ENCODE measurements around the gene CRTC3. TPM values are rescaled to one million over a fixed set of nuclear protein-coding genes. Genes with fewer than 3 reads are reported as not detected.

CRTC3 gene
- total and polyA plus RNA-seq, 2 donors (not counting 1 experiment from before 2014, with no cell fraction given), result 18.3 to 23.4 TPM

DNA sequence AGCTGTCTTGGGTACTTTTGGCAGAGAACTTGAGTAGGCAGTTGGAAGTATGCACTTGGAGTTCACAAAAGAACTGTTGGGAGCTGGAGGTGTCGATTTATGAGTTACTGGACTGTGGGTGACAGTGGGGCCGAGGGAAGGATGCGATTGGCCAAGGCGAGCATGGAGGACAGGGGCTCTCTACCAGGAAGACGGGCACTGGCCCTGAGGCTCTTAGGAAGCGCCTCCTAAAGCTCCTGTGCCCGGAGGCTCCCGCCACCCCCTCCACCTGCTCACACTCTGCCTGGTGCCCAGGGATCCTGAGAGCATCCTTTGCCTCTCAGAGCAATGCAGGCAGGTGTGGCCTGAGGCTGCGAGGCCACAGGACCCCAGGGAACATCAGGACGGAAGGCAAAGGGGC lies 69.0 kb downstream of the CRTC3 start:
- Histone ChIP-seq H3K4me1 (ENCODE audit: control insufficient read depth, extremely low read depth, insufficient read depth, low read length) (peaks cover 3% of the 10 kb centered on the region), H4K20me1 (ENCODE audit: control insufficient read depth, extremely low read depth, insufficient read depth, low read length) (no peaks in the 10 kb centered on the region), H3K27me3 (ENCODE audit: control insufficient read depth, insufficient read depth, low read length) (no peaks in the 10 kb centered on the region), H3K4me2 (ENCODE audit: extremely low read depth, insufficient read depth, low read length) (no peak overlapping the region), H3K36me3 (ENCODE audit: control insufficient read depth, insufficient read depth, low read length) (no peaks in the 10 kb centered on the region), H3K27ac (ENCODE audit: insufficient read depth, low read length) (no peak overlapping the region), H3K4me3 (replicated peaks in 1 of 4; ENCODE audit: control extremely low read depth in 1 of 4, insufficient read depth in 1 of 4, low read depth in 3 of 4, low read length in 4 of 4) (no peak overlapping the region), H3K9me3 (ENCODE audit: control insufficient read depth, insufficient read depth, low read depth, low read length) (no peaks in the 10 kb centered on the region), H3K9ac (ENCODE audit: insufficient read depth, low read length) (no peak overlapping the region), H2AFZ (ENCODE audit: low read length) (no peak overlapping the region), H3K79me2 (ENCODE audit: control insufficient read depth, insufficient read depth, low read length) (no peaks in the 10 kb centered on the region)
- no peak for DNase-seq (ENCODE audit: low read depth in 2 of 2)
- TF ChIP-seq EZH2 (IDR thresholded peaks at IDR 0.05; ENCODE audit: low read length, missing control alignments), result no peak
- TF ChIP-seq, protein P1, sequence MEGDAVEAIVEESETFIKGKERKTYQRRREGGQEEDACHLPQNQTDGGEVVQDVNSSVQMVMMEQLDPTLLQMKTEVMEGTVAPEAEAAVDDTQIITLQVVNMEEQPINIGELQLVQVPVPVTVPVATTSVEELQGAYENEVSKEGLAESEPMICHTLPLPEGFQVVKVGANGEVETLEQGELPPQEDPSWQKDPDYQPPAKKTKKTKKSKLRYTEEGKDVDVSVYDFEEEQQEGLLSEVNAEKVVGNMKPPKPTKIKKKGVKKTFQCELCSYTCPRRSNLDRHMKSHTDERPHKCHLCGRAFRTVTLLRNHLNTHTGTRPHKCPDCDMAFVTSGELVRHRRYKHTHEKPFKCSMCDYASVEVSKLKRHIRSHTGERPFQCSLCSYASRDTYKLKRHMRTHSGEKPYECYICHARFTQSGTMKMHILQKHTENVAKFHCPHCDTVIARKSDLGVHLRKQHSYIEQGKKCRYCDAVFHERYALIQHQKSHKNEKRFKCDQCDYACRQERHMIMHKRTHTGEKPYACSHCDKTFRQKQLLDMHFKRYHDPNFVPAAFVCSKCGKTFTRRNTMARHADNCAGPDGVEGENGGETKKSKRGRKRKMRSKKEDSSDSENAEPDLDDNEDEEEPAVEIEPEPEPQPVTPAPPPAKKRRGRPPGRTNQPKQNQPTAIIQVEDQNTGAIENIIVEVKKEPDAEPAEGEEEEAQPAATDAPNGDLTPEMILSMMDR (conservative IDR thresholded peaks at IDR 0.05 in 1 of 2, IDR thresholded peaks at IDR 0.05 in 1 of 2; ENCODE audit: low read depth in 1 of 2, low read length in 2 of 2), result no peak

DNA sequence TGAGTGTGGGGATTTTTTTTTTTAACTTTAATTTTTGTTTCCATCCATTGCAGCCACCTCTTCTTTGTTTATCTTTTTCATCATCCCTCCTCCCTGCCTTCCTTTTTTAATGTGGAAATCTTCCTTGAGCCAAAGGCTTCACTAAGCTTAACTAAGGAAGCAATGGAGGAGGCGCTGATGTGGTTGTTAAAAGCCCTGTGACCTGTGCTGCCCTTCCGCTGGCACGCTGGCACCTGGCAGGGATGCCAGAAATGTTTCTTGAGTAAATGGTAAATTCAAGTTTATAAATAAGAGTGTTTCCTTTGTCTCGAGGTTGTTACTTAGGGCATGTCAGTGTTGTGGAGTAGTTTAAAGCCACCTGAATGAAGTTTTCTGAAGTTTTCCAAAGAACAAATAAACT lies 69.4 kb downstream of the CRTC3 start:
- Histone ChIP-seq H3K27me3 (ENCODE audit: control insufficient read depth, insufficient read depth, low read length) (no peaks in the 10 kb centered on the region), H3K36me3 (ENCODE audit: control insufficient read depth, insufficient read depth, low read length) (no peaks in the 10 kb centered on the region), H3K4me3 (replicated peaks in 1 of 4; ENCODE audit: control extremely low read depth in 1 of 4, insufficient read depth in 1 of 4, low read depth in 3 of 4, low read length in 4 of 4) (no peak overlapping the region), H3K4me2 (ENCODE audit: extremely low read depth, insufficient read depth, low read length) (no peak overlapping the region), H3K4me1 (ENCODE audit: control insufficient read depth, extremely low read depth, insufficient read depth, low read length) (peaks cover 3% of the 10 kb centered on the region), H3K9ac (ENCODE audit: insufficient read depth, low read length) (no peak overlapping the region), H3K79me2 (ENCODE audit: control insufficient read depth, insufficient read depth, low read length) (no peaks in the 10 kb centered on the region), H3K27ac (ENCODE audit: insufficient read depth, low read length) (no peak overlapping the region), H3K9me3 (ENCODE audit: control insufficient read depth, insufficient read depth, low read depth, low read length) (no peaks in the 10 kb centered on the region), H2AFZ (ENCODE audit: low read length) (no peak overlapping the region), H4K20me1 (ENCODE audit: control insufficient read depth, extremely low read depth, insufficient read depth, low read length) (no peaks in the 10 kb centered on the region)
- no peak for DNase-seq (ENCODE audit: low read depth in 2 of 2)
- TF ChIP-seq EZH2 (IDR thresholded peaks at IDR 0.05; ENCODE audit: low read length, missing control alignments), result no peak
- TF ChIP-seq, protein P1 (conservative IDR thresholded peaks at IDR 0.05 in 1 of 2, IDR thresholded peaks at IDR 0.05 in 1 of 2; ENCODE audit: low read depth in 1 of 2, low read length in 2 of 2), result no peak

DNA sequence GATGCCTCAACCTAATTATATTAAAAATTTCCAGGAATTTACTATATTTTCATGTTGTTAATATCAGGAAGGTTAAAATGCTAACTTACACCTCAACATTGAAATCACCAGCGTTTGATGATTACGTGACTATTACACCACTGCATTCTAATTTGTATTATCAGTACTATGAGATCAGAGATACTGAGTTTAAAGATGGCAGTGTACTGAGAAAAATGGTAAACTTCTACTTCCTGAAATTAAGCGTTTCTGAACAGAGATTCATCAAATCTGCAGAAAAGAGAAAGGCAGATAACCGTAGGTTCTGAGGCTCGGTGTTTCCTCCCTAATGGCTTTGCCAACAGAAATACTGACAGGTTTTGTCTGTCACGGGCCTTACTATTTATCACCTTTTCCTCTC lies 69.9 kb downstream of the CRTC3 start:
- H3K36me3 ChIP-seq (ENCODE audit: control insufficient read depth, insufficient read depth, low read length), result no peaks in the 10 kb centered on the region
- no peak overlapping the region for H3K9ac ChIP-seq (ENCODE audit: insufficient read depth, low read length)
- DNase-seq (ENCODE audit: low read depth in 2 of 2), result no peak
- H3K4me1 ChIP-seq (ENCODE audit: control insufficient read depth, extremely low read depth, insufficient read depth, low read length), result peaks cover 3% of the 10 kb centered on the region
- H3K27ac ChIP-seq (ENCODE audit: insufficient read depth, low read length), result no peak overlapping the region
- no peaks in the 10 kb centered on the region for H4K20me1 ChIP-seq (ENCODE audit: control insufficient read depth, extremely low read depth, insufficient read depth, low read length)
- no peak overlapping the region for H2AFZ ChIP-seq (ENCODE audit: low read length)
- H3K9me3 ChIP-seq (ENCODE audit: control insufficient read depth, insufficient read depth, low read depth, low read length), result no peaks in the 10 kb centered on the region
- H3K4me3 ChIP-seq (replicated peaks in 1 of 4; ENCODE audit: control extremely low read depth in 1 of 4, insufficient read depth in 1 of 4, low read depth in 3 of 4, low read length in 4 of 4), result no peak overlapping the region
- no peaks in the 10 kb centered on the region for H3K27me3 ChIP-seq (ENCODE audit: control insufficient read depth, insufficient read depth, low read length)
- H3K4me2 ChIP-seq (ENCODE audit: extremely low read depth, insufficient read depth, low read length), result no peak overlapping the region
- no peaks in the 10 kb centered on the region for H3K79me2 ChIP-seq (ENCODE audit: control insufficient read depth, insufficient read depth, low read length)
- no peak for TF ChIP-seq EZH2 (IDR thresholded peaks at IDR 0.05; ENCODE audit: low read length, missing control alignments)
- TF ChIP-seq, protein P1 (conservative IDR thresholded peaks at IDR 0.05 in 1 of 2, IDR thresholded peaks at IDR 0.05 in 1 of 2; ENCODE audit: low read depth in 1 of 2, low read length in 2 of 2), result no peak

Measured in fibroblast of lung (primary cell).